ENCODE data around the gene MACROD2.

DNA sequence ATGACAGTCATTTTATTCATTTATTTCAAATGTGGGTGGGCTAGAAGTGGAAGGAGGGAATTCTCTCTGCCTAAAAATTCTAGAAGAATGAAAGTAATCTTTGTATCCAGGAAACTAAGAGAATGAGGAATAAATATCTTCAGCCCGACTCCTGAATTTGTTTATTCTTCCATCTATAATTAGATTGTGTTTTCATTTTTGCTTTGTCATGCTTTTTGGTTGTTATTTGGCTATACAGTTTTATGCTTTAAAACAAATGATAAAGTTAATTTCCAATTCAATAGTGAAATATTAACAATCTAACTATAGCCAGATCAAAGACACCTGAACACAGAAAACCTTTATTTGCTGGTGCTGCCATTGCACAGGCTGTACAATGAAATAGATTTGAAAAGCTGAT is 2056.7 kb downstream of the MACROD2 start:
- TF ChIP-seq, protein P1, sequence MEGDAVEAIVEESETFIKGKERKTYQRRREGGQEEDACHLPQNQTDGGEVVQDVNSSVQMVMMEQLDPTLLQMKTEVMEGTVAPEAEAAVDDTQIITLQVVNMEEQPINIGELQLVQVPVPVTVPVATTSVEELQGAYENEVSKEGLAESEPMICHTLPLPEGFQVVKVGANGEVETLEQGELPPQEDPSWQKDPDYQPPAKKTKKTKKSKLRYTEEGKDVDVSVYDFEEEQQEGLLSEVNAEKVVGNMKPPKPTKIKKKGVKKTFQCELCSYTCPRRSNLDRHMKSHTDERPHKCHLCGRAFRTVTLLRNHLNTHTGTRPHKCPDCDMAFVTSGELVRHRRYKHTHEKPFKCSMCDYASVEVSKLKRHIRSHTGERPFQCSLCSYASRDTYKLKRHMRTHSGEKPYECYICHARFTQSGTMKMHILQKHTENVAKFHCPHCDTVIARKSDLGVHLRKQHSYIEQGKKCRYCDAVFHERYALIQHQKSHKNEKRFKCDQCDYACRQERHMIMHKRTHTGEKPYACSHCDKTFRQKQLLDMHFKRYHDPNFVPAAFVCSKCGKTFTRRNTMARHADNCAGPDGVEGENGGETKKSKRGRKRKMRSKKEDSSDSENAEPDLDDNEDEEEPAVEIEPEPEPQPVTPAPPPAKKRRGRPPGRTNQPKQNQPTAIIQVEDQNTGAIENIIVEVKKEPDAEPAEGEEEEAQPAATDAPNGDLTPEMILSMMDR (IDR thresholded peaks at IDR 0.05): no peak
- no peak for TF ChIP-seq POLR2A (IDR thresholded peaks at IDR 0.05)
